ENCODE results near the gene HOXB13. TPM values are rescaled to one million over a fixed set of nuclear protein-coding genes. Genes with fewer than 3 reads are reported as not detected.
A peak's percentile ranks its signal among the peaks of the same experiment; 100 is the strongest.

HOXB13 gene
- total RNA-seq, 2 experiments from 2014 or later, result not detected

DNA sequence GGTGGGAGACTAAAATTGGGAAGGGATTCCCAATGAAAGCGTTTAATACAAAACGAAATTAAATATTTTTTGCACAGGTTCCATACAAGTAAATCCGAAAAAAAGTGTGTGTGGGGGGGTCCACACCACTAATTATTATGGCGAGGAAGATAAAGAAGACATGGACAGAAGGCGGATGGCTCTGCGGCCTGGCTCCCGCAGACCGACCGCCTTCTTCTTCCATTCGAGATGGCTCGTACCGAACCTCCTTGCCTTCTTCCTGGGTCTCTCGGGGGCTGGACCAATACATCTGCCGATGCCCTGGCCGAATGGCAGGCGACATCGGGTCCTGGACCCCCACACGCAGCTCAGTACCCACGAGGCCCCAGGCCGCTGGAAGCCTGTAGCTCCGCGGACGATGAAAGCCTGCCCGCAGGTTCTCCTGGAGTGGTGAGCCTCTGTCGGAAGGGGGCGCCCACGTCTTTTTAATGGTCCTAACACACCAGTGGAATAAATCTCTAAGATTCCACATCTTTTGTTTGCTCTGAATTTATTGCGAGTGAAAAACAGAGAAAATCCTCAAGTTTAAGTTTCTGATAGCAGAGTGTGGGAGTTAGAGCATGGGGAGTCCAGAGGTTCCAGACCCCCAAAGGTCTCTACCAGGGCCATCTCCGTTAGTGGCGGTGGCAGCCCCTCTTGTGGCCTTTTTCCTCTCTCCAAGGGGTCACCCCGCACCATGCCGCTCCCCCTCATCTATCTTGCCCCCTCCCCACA, 4.1 kb downstream of the HOXB13 start:
- Histone ChIP-seq H3K79me2 (ENCODE audit: insufficient read depth, low read depth, low read length) (no peaks in the 10 kb centered on the region), H3K4me2 (ENCODE audit: low read length) (no peak overlapping the region), H3K9me2 (ENCODE audit: insufficient read depth, low read length) (no peaks in the 10 kb centered on the region), H3K27ac (ENCODE audit: low read depth, low read length, poor library complexity, severe bottlenecking) (no peak overlapping the region), H3K4me1 (ENCODE audit: insufficient read depth, low read length, poor library complexity, severe bottlenecking) (no peaks in the 10 kb centered on the region), H4K20me1 (ENCODE audit: insufficient read depth, low read length) (no peaks in the 10 kb centered on the region), H2AFZ (ENCODE audit: low read length) (no peak overlapping the region), H3K4me3 (ENCODE audit: low read depth, low read length, poor library complexity, severe bottlenecking) (no peak overlapping the region), H3K36me3 (ENCODE audit: insufficient read depth, low read length) (no peaks in the 10 kb centered on the region), H3K9me3 (ENCODE audit: low read length) (no peaks in the 10 kb centered on the region)
- intact Hi-C loops (cut with micrococcal nuclease; ENCODE audit: unreplicated experiment), result loop anchor here (2.0 to 10.0 kb wide), 2 partner anchors 80 to 154 kb away; no protein-coding TSS in a partner anchor
- peak; percentile 58 for DNase-seq (ENCODE audit: low spot score)
- ChIA-PET CTCF (ENCODE audit: unreplicated experiment) (interaction anchor here (0.6 to 0.9 kb wide), 2 partner anchors 158 to 350 kb away, joined by 3 to 6 read pairs; no protein-coding TSS in a partner anchor), POLR2A (no interaction called here)
- TF ChIP-seq CTCF (conservative IDR thresholded peaks at IDR 0.05; ENCODE audit: low read length) (peak; percentile 81), EZH2phosphoT487 (IDR thresholded peaks at IDR 0.05; ENCODE audit: borderline replicate concordance, low read depth, low read length) (no peak)
- BruUV-seq (replicated peaks), result no TSS peak

DNA sequence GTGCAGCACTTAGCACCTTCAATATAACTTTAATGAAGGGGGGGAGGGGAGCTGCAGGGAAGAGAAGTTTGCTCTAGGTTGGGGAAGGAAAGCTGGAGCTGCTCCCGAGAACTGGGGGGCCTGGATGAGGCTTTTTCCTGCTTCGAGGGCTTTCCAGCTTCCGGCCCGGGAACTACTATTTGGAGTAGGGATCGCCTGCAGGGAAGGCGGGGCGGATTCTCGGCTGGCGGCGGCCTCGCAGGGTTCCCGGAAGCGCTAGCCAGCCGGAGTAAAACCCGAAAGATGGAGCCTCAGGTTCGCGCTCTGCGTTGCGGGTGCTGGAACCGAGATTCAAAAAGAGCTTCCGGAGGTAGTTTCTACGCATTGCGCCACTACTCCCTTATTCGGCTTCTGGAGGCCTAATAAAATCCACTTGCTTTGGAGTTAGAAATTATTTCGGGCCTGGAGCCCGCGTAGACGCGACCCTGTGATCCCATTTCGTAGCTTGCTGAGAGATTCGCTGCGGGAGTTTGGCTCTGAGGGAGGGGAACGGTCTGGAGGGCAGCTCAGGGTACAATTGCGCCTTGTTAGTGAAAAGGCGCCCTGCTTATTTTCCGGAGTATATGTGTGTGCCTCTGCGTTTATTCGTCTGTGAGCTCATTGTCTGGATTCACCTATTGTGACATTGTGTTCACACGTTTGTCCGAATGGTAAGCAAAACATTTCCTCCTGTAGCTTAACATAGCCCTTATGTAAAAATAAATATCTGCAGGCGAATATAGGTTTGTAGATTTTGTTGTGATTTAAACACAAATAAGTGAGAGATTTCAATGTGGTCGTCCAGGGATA, 4.9 kb downstream of the HOXB13 start:
- CTCF ChIA-PET (ENCODE audit: unreplicated experiment), result interaction anchor here (0.9 kb wide), 1 partner anchor 349 kb away, joined by 3 read pairs; no protein-coding TSS in a partner anchor

More for the DNA sequence above, 4.9 kb downstream of the HOXB13 start:
- intact Hi-C loops (cut with micrococcal nuclease; ENCODE audit: unreplicated experiment), result loop anchor here (2.0 to 10.0 kb wide), 2 partner anchors 81 to 155 kb away; no protein-coding TSS in a partner anchor
- no peak overlapping the region for H3K4me2 ChIP-seq (ENCODE audit: low read length)
- no peaks in the 10 kb centered on the region for H4K20me1 ChIP-seq (ENCODE audit: insufficient read depth, low read length)
- POLR2A ChIA-PET, result no interaction called here
- no peak for DNase-seq (ENCODE audit: low spot score)
- no TSS peak for BruUV-seq (replicated peaks)
- H3K9me3 ChIP-seq (ENCODE audit: low read length), result no peaks in the 10 kb centered on the region
- H3K27ac ChIP-seq (ENCODE audit: low read depth, low read length, poor library complexity, severe bottlenecking), result no peak overlapping the region
- no peak overlapping the region for H2AFZ ChIP-seq (ENCODE audit: low read length)
- H3K79me2 ChIP-seq (ENCODE audit: insufficient read depth, low read depth, low read length), result no peaks in the 10 kb centered on the region
- no peak overlapping the region for H3K4me3 ChIP-seq (ENCODE audit: low read depth, low read length, poor library complexity, severe bottlenecking)
- H3K9me2 ChIP-seq (ENCODE audit: insufficient read depth, low read length), result no peaks in the 10 kb centered on the region
- H3K36me3 ChIP-seq (ENCODE audit: insufficient read depth, low read length), result no peaks in the 10 kb centered on the region
- TF ChIP-seq EZH2phosphoT487 (IDR thresholded peaks at IDR 0.05; ENCODE audit: borderline replicate concordance, low read depth, low read length) (no peak), CTCF (conservative IDR thresholded peaks at IDR 0.05; ENCODE audit: low read length) (no peak)
- no peaks in the 10 kb centered on the region for H3K4me1 ChIP-seq (ENCODE audit: insufficient read depth, low read length, poor library complexity, severe bottlenecking)
